ENCODE measurements around the gene PREX1. TPM values are rescaled to one million over a fixed set of nuclear protein-coding genes. Genes with fewer than 3 reads are reported as not detected.

PREX1 gene
- total RNA-seq, 2 experiments from 2014 or later: 130 to 156 TPM

DNA sequence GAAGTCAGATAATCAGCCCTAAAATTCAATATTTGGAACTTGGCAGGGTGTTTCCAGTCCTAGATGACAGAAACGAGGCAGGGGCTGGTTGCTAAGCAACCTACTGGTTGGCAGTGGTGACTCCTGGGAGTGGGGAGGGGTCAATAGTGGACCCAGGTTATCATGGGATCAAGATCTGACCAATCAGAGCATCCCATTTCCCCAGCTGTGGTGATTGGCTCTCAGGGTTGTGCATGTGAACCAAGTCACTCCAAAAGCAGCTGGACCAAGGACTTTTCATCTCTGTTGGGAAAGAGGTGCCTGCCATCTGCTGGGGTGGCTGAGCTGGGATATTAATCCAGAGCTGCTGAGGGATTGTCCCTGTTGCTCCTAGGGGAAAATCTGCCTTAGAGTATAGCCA, 253.4 kb downstream of the PREX1 start:
- H3K36me3 Mint-ChIP-seq: no peaks in the 10 kb centered on the region
- H3K4me3 Mint-ChIP-seq: no peak overlapping the region
- peaks cover 17% of the 10 kb centered on the region for H3K27me3 Mint-ChIP-seq
- H3K27ac Mint-ChIP-seq: no peak overlapping the region
- no peaks in the 10 kb centered on the region for H3K9me3 Mint-ChIP-seq (ENCODE audit: low read depth)
- DNase-seq (no peak), ATAC-seq (no peak)
- H3K4me1 Mint-ChIP-seq: no peaks in the 10 kb centered on the region
- CTCF ChIA-PET: interaction anchor here (1.3 kb wide), 1 partner anchor 392 kb away, joined by 3 read pairs; no protein-coding TSS in a partner anchor

Other genes with a start within 250 kb of the PREX1 start
- gene ARFGEF2, start 93.7 kb upstream of the PREX1 start, total RNA-seq: 10 to 100 TPM; 19.0 to 23.7 TPM
- 100 to 1,000 TPM in 1 of 2 experiments, 10 to 100 TPM in 1; 93.1 to 111 TPM for gene CSE1L, start 218.3 kb upstream of the PREX1 start, total RNA-seq

Data from activated CD8-positive, alpha-beta memory T cell treated with anti-CD3 and anti-CD28 coated beads, Interleukin-2, amount 10 ng/mL, durations not matched to agents 7 days and 5 days (primary cell).